Psoas muscle (tissue), 8 donors: ENCODE measurements around the gene C22orf39. TPM values are rescaled to one million over a fixed set of nuclear protein-coding genes. Genes with fewer than 3 reads are reported as not detected.

ENCODE experiments used
- ATAC-seq, 4 donors: fragments of 200-7000 bp; cut with Tn5 transposase; one replicate each; pipeline ENCODE4 v1.9.1; 2020; ENCODE audit warnings: moderate library complexity in 3 of 4, mild to moderate bottlenecking in 2 of 4
- DNase-seq, 2 donors: peaks; one replicate each; pipeline ENCODE4 v3.0.0-alpha.2; 2020
- H3K27ac ChIP-seq: fragments of 200-600 bp; one replicate; pipeline ENCODE4 v1.8.0; 2022
- H3K27me3 ChIP-seq, 3 donors: fragments of 200-600 bp in 1 of 3; one replicate each; pipeline versions ENCODE4 v1.6.1 to v1.8.0; 2013 to 2022; ENCODE audit warnings: low read length in 2 of 3, mild to moderate bottlenecking in 2 of 3, moderate library complexity in 1 of 3; ENCODE audit not compliant: insufficient read depth in 3 of 3
- H3K36me3 ChIP-seq, 2 donors: fragments of 200-600 bp in 1 of 2; one replicate each; pipeline versions ENCODE4 v1.6.1 to v1.8.0; 2013 to 2022; ENCODE audit warnings: low read depth in 1 of 2, mild to moderate bottlenecking in 1 of 2, moderate library complexity in 1 of 2; ENCODE audit not compliant: insufficient read depth in 1 of 2
- H3K4me1 ChIP-seq: fragments of 200-600 bp; one replicate; pipeline ENCODE4 v1.8.0; 2022
- H3K4me3 ChIP-seq: fragments of 200-600 bp; one replicate; pipeline ENCODE4 v1.8.0; 2022; ENCODE audit warnings: mild to moderate bottlenecking
- H3K9me3 ChIP-seq: fragments of 200-600 bp; one replicate; pipeline ENCODE4 v1.8.0; 2022
- WGBS, 3 donors: extraction: QIAGEN DNeasy Blood & Tissue Kit; methylation state at CpG; one replicate each; pipeline versions ENCODE4 v1.1.6 to v1.1.7; 2013; 5-methylcytosine and 5-hydroxymethylcytosine counted together
- intact Hi-C, 2 donors: fragments of 100-400 bp; cut with DNase I; formaldehyde crosslinking; loops; one replicate each; pipeline versions ENCODE4 v1.11.0 to v1.14.2; 2022
- polyA plus RNA-seq, 3 donors: library from polyadenylated mRNA; stranded (reverse); fragments of 200-250 nt; gene quantifications; one replicate each; pipeline ENCODE4 v1.2.3, GENCODE V29; 2013
- total RNA-seq, 4 donors: library from RNA; stranded (reverse); fragmentation: NEBNext Ultra II Directional in 2 of 4; extraction: Animal tissue kit (Norgen Biotek cat#: 25700) in 2 of 4; gene quantifications; one replicate each; pipeline versions ENCODE4 v1.2.1 to v1.2.4, GENCODE V29; 2021 to 2023
- TF ChIP-seq, protein P1 (sequence below): fragments of 200-600 bp; IDR thresholded peaks from one replicate; pipeline ENCODE4 v1.8.0; 2022; ENCODE audit warnings: antibody characterized with exemption
- donor health status: healthy with polysubstance abuse.
- donor health status: DM: no; HTN: no; CAD: no; lungs with moderate emphysema.
- donor health status: Bipolar disorder and iron deficiency.
- donor health status: healthy.
- donor health status: DM: yes; HTN: yes; CAD: no.
- donor health status: DM: no; HTN: no; CAD: no.
- donor health status: DM: no; HTN: no; CAD: no.
- donor health status: DM: yes; HTN: yes; CAD: no.

Gene C22orf39
- total and polyA plus RNA-seq, 7 donors: 60.9 to 104 (median 88.7) TPM

DNA sequence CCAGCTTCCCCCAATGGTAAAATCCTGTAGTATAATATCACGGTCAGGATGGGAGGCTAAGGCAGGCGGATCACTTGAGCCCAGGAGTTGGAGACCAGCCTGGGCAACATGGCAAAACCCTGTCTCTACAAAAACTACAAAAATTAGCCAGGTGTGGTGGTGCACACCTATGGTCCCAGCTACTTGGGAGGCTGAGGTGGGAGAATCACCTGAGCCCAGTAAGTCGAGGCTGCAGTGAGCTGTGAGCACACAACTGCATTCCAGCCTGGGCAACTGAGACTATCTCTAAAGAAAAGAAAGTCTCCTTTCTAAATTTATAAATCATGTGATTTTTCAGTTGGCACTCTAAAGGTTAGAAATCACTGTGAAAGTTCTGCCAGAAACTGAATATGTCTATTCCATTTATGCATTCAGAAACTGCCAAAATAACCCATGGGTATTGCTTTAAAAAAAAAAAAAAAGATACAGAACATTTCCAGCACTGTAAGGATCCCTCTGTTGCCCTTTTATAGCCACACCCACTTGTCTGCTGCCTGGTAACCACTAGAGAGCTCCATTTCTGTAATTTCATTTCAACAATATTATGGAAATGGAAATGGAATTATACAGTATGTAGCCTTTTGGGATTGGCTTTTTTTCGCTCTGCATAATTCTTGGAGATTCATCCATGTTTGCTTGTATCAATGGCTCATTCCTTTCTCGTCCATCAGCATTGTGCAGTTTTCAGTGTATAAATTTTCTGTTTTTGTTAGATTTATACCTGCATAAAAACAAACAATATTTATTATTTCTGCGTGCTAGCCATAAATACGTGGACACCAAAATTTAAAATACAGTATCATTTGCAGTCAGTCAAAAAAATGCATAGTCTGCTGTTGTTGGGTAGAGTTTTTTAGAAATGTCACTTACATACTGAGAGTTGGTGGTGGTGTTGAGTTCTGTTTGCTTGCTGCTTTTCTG, 41.7 kb upstream of the C22orf39 start:
- peak in 1 of 4 donors; percentile 49 for ATAC-seq
- intact Hi-C loops: no loop called here
- no peaks in the 10 kb centered on the region for H3K9me3 ChIP-seq
- 73 to 83% (median 76%) methylated on average over 7 of the region's 7 CpGs for whole genome bisulfite sequencing, 3 donors
- no peaks in the 10 kb centered on the region for H3K27me3 ChIP-seq
- no peak for DNase-seq
- no peak overlapping the region for H3K27ac ChIP-seq
- H3K36me3 ChIP-seq: no peaks in the 10 kb centered on the region
- H3K4me3 ChIP-seq: no peak overlapping the region
- no peaks in the 10 kb centered on the region for H3K4me1 ChIP-seq
- TF ChIP-seq, protein P1, sequence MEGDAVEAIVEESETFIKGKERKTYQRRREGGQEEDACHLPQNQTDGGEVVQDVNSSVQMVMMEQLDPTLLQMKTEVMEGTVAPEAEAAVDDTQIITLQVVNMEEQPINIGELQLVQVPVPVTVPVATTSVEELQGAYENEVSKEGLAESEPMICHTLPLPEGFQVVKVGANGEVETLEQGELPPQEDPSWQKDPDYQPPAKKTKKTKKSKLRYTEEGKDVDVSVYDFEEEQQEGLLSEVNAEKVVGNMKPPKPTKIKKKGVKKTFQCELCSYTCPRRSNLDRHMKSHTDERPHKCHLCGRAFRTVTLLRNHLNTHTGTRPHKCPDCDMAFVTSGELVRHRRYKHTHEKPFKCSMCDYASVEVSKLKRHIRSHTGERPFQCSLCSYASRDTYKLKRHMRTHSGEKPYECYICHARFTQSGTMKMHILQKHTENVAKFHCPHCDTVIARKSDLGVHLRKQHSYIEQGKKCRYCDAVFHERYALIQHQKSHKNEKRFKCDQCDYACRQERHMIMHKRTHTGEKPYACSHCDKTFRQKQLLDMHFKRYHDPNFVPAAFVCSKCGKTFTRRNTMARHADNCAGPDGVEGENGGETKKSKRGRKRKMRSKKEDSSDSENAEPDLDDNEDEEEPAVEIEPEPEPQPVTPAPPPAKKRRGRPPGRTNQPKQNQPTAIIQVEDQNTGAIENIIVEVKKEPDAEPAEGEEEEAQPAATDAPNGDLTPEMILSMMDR: no peak

DNA sequence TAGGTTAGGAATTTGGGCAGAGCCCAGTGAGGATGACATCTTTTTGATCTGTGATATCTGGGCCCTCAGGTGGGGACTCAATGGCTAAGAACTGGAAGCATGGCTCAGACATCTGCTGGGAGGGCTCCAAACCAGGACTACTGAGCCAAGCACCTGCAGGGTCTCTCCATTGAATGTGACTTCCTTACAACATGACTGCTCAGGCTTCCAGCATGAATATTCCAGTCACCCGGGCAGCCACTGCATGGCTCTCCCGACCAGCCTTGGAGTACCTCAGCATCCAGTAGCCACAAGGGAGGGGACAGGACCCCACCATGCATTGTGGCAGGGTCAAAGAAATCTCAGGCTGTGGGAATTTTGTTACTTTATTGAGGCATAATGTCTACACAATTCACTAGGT, 40.8 kb upstream of the C22orf39 start:
- no peaks in the 10 kb centered on the region for H3K36me3 ChIP-seq
- H3K4me1 ChIP-seq: no peaks in the 10 kb centered on the region
- intact Hi-C loops: no loop called here
- H3K4me3 ChIP-seq: no peak overlapping the region
- no peak for DNase-seq
- WGBS, 3 donors: 87 to 93% (median 87%) methylated on average over 2 of the region's 2 CpGs
- H3K27ac ChIP-seq: no peak overlapping the region
- no peaks in the 10 kb centered on the region for H3K9me3 ChIP-seq
- H3K27me3 ChIP-seq: no peaks in the 10 kb centered on the region
- ATAC-seq: no peak
- TF ChIP-seq, protein P1: no peak

DNA sequence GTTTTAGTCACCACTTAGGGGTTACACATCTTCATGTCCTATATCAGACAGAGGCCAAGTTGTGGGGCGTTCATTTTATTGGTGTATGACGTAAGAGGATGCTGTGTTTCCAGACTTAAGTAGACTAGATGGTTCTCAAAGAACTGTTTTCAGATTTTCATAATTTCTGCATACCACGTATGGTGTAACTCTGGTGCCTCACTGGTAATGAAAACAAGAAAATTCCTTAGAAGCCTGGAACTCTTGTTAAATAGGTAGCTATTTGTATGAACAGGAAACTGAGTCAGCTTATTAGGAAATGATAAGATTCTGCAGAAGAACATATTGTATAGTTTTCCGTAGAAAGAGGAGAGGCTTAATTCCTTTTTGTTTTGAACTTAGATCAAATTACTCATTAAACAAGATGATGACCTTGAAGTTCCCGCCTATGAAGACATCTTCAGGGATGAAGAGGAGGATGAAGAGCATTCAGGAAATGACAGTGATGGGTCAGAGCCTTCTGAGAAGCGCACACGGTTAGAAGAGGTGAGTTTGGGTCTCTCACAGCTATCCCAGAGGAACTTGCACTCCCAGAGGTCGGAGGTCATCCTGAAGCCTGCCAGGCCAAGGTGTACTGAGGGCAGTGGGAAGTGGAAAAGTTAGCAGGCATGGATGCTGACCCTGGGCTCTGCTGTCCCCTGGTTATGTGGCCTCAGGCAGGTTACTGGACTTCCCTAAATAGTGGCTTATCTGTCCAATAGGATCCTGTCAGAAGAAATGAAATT, 36.2 kb upstream of the C22orf39 start:
- Histone ChIP-seq H3K27me3 (no peaks in the 10 kb centered on the region), H3K36me3 (no peaks in the 10 kb centered on the region), H3K9me3 (no peaks in the 10 kb centered on the region), H3K4me3 (no peak overlapping the region), H3K27ac (no peak overlapping the region), H3K4me1 (peaks cover 6% of the 10 kb centered on the region)
- DNase-seq (no peak), ATAC-seq (no peak)
- WGBS, 3 donors: 83 to 88% (median 85%) methylated on average over 8 of the region's 8 CpGs
- intact Hi-C loops: no loop called here
- TF ChIP-seq, protein P1: no peak

DNA sequence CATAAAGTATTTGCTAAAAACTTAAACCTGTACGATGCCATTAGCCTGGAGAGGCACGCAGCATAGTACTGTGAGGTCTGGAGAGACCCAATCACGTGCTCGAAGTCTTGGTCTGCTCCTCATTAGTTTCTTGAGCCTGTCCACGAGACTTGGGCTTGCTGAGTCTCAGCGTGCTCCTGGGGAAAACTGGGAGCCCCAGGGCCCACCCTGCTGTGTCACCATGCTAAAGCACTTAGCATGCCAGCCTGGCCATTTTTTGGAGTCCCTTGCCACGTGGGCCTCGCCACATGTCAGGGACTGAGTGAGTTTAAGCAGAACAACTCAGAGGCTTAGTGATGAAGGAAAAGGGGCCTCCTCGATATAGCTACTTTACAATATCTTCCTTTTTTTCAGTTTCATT, 34.8 kb upstream of the C22orf39 start:
- DNase-seq: no peak
- Histone ChIP-seq H3K27ac (no peak overlapping the region), H3K4me1 (peaks cover 11% of the 10 kb centered on the region), H3K27me3 (no peaks in the 10 kb centered on the region), H3K36me3 (no peaks in the 10 kb centered on the region), H3K9me3 (no peaks in the 10 kb centered on the region), H3K4me3 (no peak overlapping the region)
- TF ChIP-seq, protein P1: no peak
- 89 to 93% (median 91%) methylated on average over 9 of the region's 9 CpGs for WGBS, 3 donors
- intact Hi-C loops: no loop called here
- no peak for ATAC-seq
